Measurements from ENCODE around the gene SMOC2. TPM values are rescaled to one million over a fixed set of nuclear protein-coding genes. Genes with fewer than 3 reads are reported as not detected.

The SMOC2 gene
- total RNA-seq, 1 donor from 2014 or later = 102 TPM

DNA sequence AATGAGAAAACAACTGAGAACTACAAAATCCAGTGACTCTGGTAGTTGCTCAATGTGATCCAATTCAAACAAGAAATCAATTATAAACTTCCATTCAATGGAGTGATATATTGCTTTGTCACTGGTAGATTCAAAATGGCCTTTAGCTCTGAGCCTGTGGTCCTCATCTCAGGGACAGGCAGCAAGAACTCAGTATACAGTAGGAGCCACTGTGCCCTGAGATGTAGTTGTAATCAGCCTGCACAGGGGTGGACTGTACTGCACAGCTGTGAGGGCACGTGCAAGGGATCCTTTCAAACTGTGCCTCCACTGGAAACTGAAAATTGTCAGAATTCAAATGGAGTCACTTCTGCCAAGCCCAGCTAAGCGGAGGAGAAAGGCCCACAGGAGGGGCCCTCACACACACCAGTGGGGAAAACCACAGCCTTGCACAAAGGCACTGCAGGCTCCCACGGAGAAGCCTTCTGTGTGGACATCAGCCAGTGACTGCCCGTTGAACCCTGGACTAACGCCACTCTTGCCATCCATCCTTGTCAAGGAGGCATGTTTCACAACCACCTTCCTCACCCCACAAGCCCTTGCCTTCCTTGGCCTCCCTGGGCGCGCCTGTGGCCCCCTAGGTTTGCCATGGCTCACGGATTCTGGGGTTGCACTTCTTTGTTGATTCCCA lies 186.7 kb downstream of the SMOC2 start:
- intact Hi-C loops (cut with DNase I) = no loop called here
- TF ChIP-seq, protein P1, sequence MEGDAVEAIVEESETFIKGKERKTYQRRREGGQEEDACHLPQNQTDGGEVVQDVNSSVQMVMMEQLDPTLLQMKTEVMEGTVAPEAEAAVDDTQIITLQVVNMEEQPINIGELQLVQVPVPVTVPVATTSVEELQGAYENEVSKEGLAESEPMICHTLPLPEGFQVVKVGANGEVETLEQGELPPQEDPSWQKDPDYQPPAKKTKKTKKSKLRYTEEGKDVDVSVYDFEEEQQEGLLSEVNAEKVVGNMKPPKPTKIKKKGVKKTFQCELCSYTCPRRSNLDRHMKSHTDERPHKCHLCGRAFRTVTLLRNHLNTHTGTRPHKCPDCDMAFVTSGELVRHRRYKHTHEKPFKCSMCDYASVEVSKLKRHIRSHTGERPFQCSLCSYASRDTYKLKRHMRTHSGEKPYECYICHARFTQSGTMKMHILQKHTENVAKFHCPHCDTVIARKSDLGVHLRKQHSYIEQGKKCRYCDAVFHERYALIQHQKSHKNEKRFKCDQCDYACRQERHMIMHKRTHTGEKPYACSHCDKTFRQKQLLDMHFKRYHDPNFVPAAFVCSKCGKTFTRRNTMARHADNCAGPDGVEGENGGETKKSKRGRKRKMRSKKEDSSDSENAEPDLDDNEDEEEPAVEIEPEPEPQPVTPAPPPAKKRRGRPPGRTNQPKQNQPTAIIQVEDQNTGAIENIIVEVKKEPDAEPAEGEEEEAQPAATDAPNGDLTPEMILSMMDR (IDR thresholded peaks at IDR 0.05) = no peak
- no peak overlapping the region for H3K4me3 ChIP-seq
- H3K27ac ChIP-seq = no peak overlapping the region
- H3K27me3 ChIP-seq = no peaks in the 10 kb centered on the region
- peaks cover 19 to 23% of the 10 kb centered on the region in 2 donors for H3K36me3 ChIP-seq
- no peaks in the 10 kb centered on the region for H3K4me1 ChIP-seq
- no peaks in the 10 kb centered on the region for H3K9me3 ChIP-seq
- no peak for DNase-seq (ENCODE audit: low spot score in 2 of 2)

DNA sequence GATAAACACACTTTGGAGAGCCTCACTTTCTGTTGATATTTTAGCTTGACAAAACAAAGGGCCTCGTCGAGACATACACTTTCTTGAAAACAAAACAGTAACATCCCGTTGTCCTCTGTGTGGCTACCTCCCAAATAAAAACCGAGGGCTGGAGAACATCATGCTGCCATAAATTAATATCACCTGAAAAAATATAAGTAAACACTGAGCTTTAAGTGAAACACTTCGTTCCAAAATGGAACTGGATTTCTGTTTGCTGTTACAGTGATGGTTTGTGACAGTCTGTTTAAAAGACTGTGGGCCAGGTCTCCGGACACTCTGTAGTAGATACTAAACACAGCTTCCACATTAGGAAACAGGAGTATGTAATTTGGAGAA lies 187.2 kb downstream of the SMOC2 start:
- Histone ChIP-seq H3K27ac (no peak overlapping the region), H3K36me3 (peaks cover 19 to 25% of the 10 kb centered on the region in 2 donors), H3K4me3 (no peak overlapping the region), H3K4me1 (no peaks in the 10 kb centered on the region), H3K27me3 (no peaks in the 10 kb centered on the region), H3K9me3 (no peaks in the 10 kb centered on the region)
- DNase-seq (ENCODE audit: low spot score in 2 of 2) = no peak
- intact Hi-C loops (cut with DNase I) = no loop called here
- TF ChIP-seq, protein P1 (IDR thresholded peaks at IDR 0.05) = no peak

DNA sequence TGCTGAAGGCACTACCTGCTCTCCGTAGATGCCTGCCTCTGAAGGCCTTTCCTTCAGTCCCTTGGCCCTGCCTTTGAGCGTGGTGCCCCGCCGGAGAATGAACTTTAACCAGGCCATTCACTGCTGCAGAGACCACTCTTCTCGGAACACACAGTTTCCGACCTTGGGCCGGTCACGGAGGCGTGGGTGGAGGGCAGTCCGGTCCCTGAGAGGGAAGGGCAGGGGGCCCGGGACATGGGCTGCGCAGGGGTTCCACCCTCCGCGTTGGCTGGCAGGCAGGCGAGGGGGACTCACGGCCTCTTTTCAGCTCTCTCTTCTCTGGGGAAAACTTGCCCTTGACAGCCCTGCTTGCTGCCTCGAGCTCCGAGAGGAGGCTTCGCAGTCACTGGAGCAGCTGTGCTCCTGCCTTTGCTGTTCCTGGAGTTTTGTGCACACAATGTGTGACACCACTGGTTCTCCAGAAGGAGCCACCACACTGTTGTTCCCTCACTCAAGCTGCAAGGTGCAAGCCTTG lies 187.8 kb downstream of the SMOC2 start:
- Histone ChIP-seq H3K4me1 (no peaks in the 10 kb centered on the region), H3K9me3 (no peaks in the 10 kb centered on the region), H3K36me3 (peaks cover 19 to 25% of the 10 kb centered on the region in 2 donors), H3K4me3 (no peak overlapping the region), H3K27me3 (no peaks in the 10 kb centered on the region), H3K27ac (no peak overlapping the region)
- TF ChIP-seq, protein P1 (IDR thresholded peaks at IDR 0.05) = no peak
- DNase-seq (ENCODE audit: low spot score in 2 of 2) = no peak
- intact Hi-C loops (cut with DNase I) = no loop called here

DNA sequence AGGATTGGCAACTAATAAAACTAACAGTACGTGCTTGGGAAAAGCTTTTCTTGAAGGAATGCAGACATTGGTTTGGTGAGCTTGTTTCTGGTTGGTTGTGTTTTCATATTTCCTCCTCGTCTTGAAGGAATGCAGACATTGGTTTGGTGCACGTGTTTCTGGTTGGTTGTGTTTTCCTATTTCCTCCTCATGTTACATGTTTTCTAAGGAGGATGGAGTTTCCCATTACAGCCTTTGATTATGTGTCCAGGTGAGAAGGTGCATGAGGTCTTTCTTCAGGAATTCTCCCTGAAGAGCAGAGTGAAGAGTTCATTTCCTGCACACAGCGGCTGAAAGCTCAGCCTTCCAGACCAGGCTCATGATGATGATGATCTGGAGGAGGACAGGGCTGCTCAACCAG lies 190.6 kb downstream of the SMOC2 start:
- peaks cover 12 to 15% of the 10 kb centered on the region in 2 donors for H3K36me3 ChIP-seq
- no peak for DNase-seq (ENCODE audit: low spot score in 2 of 2)
- intact Hi-C loops (cut with DNase I) = no loop called here
- no peak overlapping the region for H3K4me3 ChIP-seq
- no peaks in the 10 kb centered on the region for H3K27me3 ChIP-seq
- TF ChIP-seq, protein P1 (IDR thresholded peaks at IDR 0.05) = no peak
- H3K9me3 ChIP-seq = no peaks in the 10 kb centered on the region
- H3K27ac ChIP-seq = no peak overlapping the region
- H3K4me1 ChIP-seq = no peaks in the 10 kb centered on the region

DNA sequence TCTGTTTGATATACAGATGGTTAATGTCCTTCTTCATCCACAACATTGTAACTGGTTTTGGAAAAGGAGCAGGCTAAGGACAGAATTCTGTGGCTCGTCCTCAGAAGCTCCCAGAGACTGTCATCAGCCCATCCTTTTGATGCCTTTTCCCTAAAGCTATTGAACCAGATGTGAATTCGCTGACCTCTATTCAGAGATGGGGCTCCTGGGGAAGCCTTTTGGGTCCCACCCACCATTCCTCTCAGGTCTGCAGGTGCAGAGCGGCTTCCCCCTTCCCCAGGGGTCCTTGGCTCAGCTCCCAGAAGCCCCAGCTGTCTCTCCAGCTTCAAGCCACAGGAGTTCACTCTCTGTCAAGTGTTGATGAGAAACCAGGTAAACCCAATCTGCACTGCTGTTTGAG lies 191.7 kb downstream of the SMOC2 start:
- H3K4me1 ChIP-seq = no peaks in the 10 kb centered on the region
- H3K4me3 ChIP-seq = no peak overlapping the region
- TF ChIP-seq, protein P1 (IDR thresholded peaks at IDR 0.05) = no peak
- peaks cover 4 to 10% of the 10 kb centered on the region in 2 donors for H3K36me3 ChIP-seq
- H3K27ac ChIP-seq = no peak overlapping the region
- no peaks in the 10 kb centered on the region for H3K9me3 ChIP-seq
- no peaks in the 10 kb centered on the region for H3K27me3 ChIP-seq
- no peak for DNase-seq (ENCODE audit: low spot score in 2 of 2)
- intact Hi-C loops (cut with DNase I) = no loop called here

All from ascending aorta (tissue), 2 donors.